SK-N-SH (cell line): ENCODE results near the gene SEZ6. TPM values are rescaled to one million over a fixed set of nuclear protein-coding genes. Genes with fewer than 3 reads are reported as not detected.

Experiments used
- CTCF ChIA-PET: fragments of 300-600, 350-600 bp; formaldehyde crosslinking; extraction: SDS; loops from one replicate; lab custom pipeline; 2021; lab: Yijun Ruan, JAX
- POLR2A ChIA-PET: fragments of 350-600 bp; sonication (Branson Sonifier 250); formaldehyde crosslinking; extraction: SDS; loops from one replicate; lab custom pipeline; 2020; ENCODE audit warnings: antibody characterized with exemption, inconsistent platforms; lab: Yijun Ruan, JAX
- DNase-seq: peaks from one replicate; pipeline ENCODE4 v3.0.0; 2012
- H2AFZ ChIP-seq: fragments of 200-600 bp; sonication (generic); 2 replicates; pipeline ENCODE4 v1.8.1; 2016; ENCODE audit warnings: antibody characterized with exemption, mild to moderate bottlenecking, low read depth
- H3F3A ChIP-seq: fragments of 200-600 bp; sonication (generic); replicated peaks from 2 replicates; pipeline ENCODE3; 2016; ENCODE audit warnings: antibody characterized with exemption, mild to moderate bottlenecking; ENCODE audit not compliant: insufficient read depth
- H3K27ac ChIP-seq, 2 experiments: fragments of 200-500 bp in 1 of 2; fragments of 200-600 bp in 1 of 2; sonication (Bioruptor generic) in 1 of 2; sonication (generic), shearing (Covaris generic) in 1 of 2; 2 replicates each; pipeline versions ENCODE4 v1.5.1 to v1.6.1; 2014 to 2016; ENCODE audit warnings: low read depth in 2 of 2, inconsistent platforms in 1 of 2, low read length in 1 of 2, mild to moderate bottlenecking in 1 of 2, mixed read lengths in 1 of 2
- H3K27me3 ChIP-seq: fragments of 200-600 bp; sonication (generic), shearing (Covaris generic); 2 replicates; pipeline ENCODE4 v1.6.1; 2016; ENCODE audit warnings: mixed run types; ENCODE audit not compliant: insufficient read depth
- H3K36me3 ChIP-seq, 2 experiments: fragments of 200-500 bp in 1 of 2; fragments of 200-600 bp in 1 of 2; sonication (Bioruptor generic) in 1 of 2; sonication (generic) in 1 of 2; replicated peaks in 1 of 2; 2 replicates each; pipeline versions ENCODE3 to v1.5.1; 2014 to 2016; ENCODE audit warnings: low read length in 1 of 2, mild to moderate bottlenecking in 1 of 2; ENCODE audit not compliant: insufficient read depth in 2 of 2, control insufficient read depth in 1 of 2
- H3K4me1 ChIP-seq, 2 experiments: fragments of 200-500 bp in 1 of 2; fragments of 200-600 bp in 1 of 2; sonication (Bioruptor generic) in 1 of 2; sonication (generic), shearing (Covaris generic) in 1 of 2; 2 replicates each; pipeline versions ENCODE4 v1.5.1 to v1.6.1; 2014 to 2016; ENCODE audit warnings: low read depth in 1 of 2, low read length in 1 of 2, mixed run types in 1 of 2; ENCODE audit not compliant: insufficient read depth in 2 of 2, control insufficient read depth in 1 of 2
- H3K4me2 ChIP-seq: fragments of 200-600 bp; sonication (generic), shearing (Covaris generic); 2 replicates; pipeline ENCODE4 v1.6.1; 2017; ENCODE audit warnings: mixed run types
- H3K4me3 ChIP-seq, 2 experiments: fragments of 200-500 bp in 1 of 2; fragments of 200-600 bp in 1 of 2; sonication (Bioruptor generic) in 1 of 2; sonication (generic), shearing (Covaris generic) in 1 of 2; 2 replicates each; pipeline versions ENCODE4 v1.5.1 to v1.8.1; 2014 to 2016; ENCODE audit warnings: low read depth in 2 of 2, inconsistent platforms in 1 of 2, low read length in 1 of 2, mild to moderate bottlenecking in 1 of 2, mixed read lengths in 1 of 2, moderate library complexity in 1 of 2
- H3K79me2 ChIP-seq: fragments of 200-600 bp; sonication (generic); 2 replicates; pipeline ENCODE4 v1.8.1; 2017; ENCODE audit warnings: mild to moderate bottlenecking; ENCODE audit not compliant: insufficient read depth
- H3K9ac ChIP-seq: fragments of 200-600 bp; sonication (generic); 2 replicates; pipeline ENCODE4 v1.6.1; 2017; ENCODE audit warnings: mixed run types
- H3K9me2 ChIP-seq: fragments of 200-600 bp; sonication (generic); 2 replicates; pipeline ENCODE4 v1.6.1; 2017; ENCODE audit warnings: mixed run types
- H3K9me3 ChIP-seq: fragments of 200-600 bp; sonication (generic); 2 replicates; pipeline ENCODE4 v1.6.1; 2017; ENCODE audit warnings: mixed run types, mild to moderate bottlenecking, moderate library complexity
- H4K20me1 ChIP-seq: fragments of 200-600 bp; sonication (generic); 2 replicates; pipeline ENCODE4 v1.6.1; 2017; ENCODE audit warnings: mild to moderate bottlenecking, mixed run types; ENCODE audit not compliant: insufficient read depth
- ELF1 ChIP-seq: IDR thresholded peaks from 2 replicates; pipeline ENCODE4 v1.4.0; 2012
- EP300 ChIP-seq, 2 experiments: IDR thresholded peaks; 2 replicates each; pipeline versions ENCODE4 v1.4.0 to v1.6.1; 2012; ENCODE audit warnings: borderline replicate concordance in 1 of 2, low read depth in 1 of 2, low read length in 1 of 2
- EZH2phosphoT487 ChIP-seq: fragments of 200-600 bp; sonication (generic); IDR thresholded peaks from 2 replicates; pipeline ENCODE4 v1.6.1; 2017; ENCODE audit warnings: low read depth, mixed run types, mild to moderate bottlenecking, antibody characterized with exemption, moderate library complexity, borderline replicate concordance
- FOSL2 ChIP-seq: IDR thresholded peaks from 2 replicates; pipeline ENCODE4 v1.4.0; 2012; ENCODE audit warnings: low read depth, mild to moderate bottlenecking, moderate library complexity, borderline replicate concordance
- FOXM1 ChIP-seq: IDR thresholded peaks from 2 replicates; pipeline ENCODE4 v1.4.0; 2012; ENCODE audit warnings: low read depth, mild to moderate bottlenecking
- GABPA ChIP-seq: IDR thresholded peaks from 2 replicates; pipeline ENCODE4 v1.4.0; 2012; ENCODE audit warnings: low read depth, mild to moderate bottlenecking
- IRF3 ChIP-seq: fragments of 150-350 bp; IDR thresholded peaks from 2 replicates; pipeline ENCODE4 v1.6.1; 2016; ENCODE audit warnings: mild to moderate bottlenecking, low read depth, low read length
- JUND ChIP-seq: IDR thresholded peaks from 2 replicates; pipeline ENCODE4 v1.4.0; 2012
- MAX ChIP-seq: IDR thresholded peaks from 2 replicates; pipeline ENCODE4 v1.4.0; 2012; ENCODE audit warnings: low read depth
- MXI1 ChIP-seq: IDR thresholded peaks from 2 replicates; pipeline ENCODE4 v1.6.1; 2012; ENCODE audit warnings: mild to moderate bottlenecking, low read depth, low read length, improper control_type of control experiment
- NFIC ChIP-seq: IDR thresholded peaks from 2 replicates; pipeline ENCODE4 v1.4.0; 2012; ENCODE audit warnings: borderline replicate concordance
- NRF1 ChIP-seq: IDR thresholded peaks from 2 replicates; pipeline ENCODE4 v1.6.1; 2012; ENCODE audit warnings: low read depth, mild to moderate bottlenecking, low read length
- POLR2AphosphoS5 ChIP-seq: IDR thresholded peaks from 2 replicates; pipeline ENCODE4 v1.6.1; 2012; ENCODE audit warnings: low read depth, low read length
- REST ChIP-seq: IDR thresholded peaks from 2 replicates; pipeline ENCODE4 v1.6.1; 2012; ENCODE audit warnings: mild to moderate bottlenecking, low read depth, low read length, moderate library complexity
- RFX5 ChIP-seq: IDR thresholded peaks from 2 replicates; pipeline ENCODE4 v1.6.1; 2012; ENCODE audit warnings: mild to moderate bottlenecking, improper control_type of control experiment, low read length
- RXRA ChIP-seq: IDR thresholded peaks from 2 replicates; pipeline ENCODE4 v1.4.0; 2012; ENCODE audit warnings: low read depth, mild to moderate bottlenecking, borderline replicate concordance
- SMC3 ChIP-seq: IDR thresholded peaks from 2 replicates; pipeline ENCODE4 v1.6.1; 2012; ENCODE audit warnings: low read depth, low read length, improper control_type of control experiment
- TAF1 ChIP-seq: IDR thresholded peaks from 2 replicates; pipeline ENCODE4 v1.6.1; 2012; ENCODE audit warnings: low read depth, mild to moderate bottlenecking, low read length, moderate library complexity, borderline replicate concordance
- TCF12 ChIP-seq: IDR thresholded peaks from 2 replicates; pipeline ENCODE4 v1.4.0; 2012
- YY1 ChIP-seq: IDR thresholded peaks from 2 replicates; pipeline ENCODE4 v1.4.0; 2012; ENCODE audit warnings: low read depth, mild to moderate bottlenecking
- WGBS: methylation state at CpG from one replicate; pipeline ENCODE4 v1.1.6; 2017; ENCODE audit warnings: low lambda C conversion rate; 5-methylcytosine and 5-hydroxymethylcytosine counted together
- polyA plus RNA-seq, 3 experiments: library from polyadenylated mRNA; depleted of rRNA; stranded (reverse); fragments of >200 nt; gene quantifications; 2 replicates each; pipeline ENCODE4 v1.2.3, GENCODE V29; 2012
- TF ChIP-seq, protein P1 (sequence below): IDR thresholded peaks from 2 replicates; pipeline ENCODE4 v1.4.0; 2012; ENCODE audit warnings: low read depth, borderline replicate concordance

SEZ6 gene
- polyA plus RNA-seq, 1 of the 3 experiments (the other 2 are of a cell fraction), result 0.12 TPM

GRCh38 chr17:28948873-28949184 lies 57.0 kb downstream of the SEZ6 start:
- Histone ChIP-seq H3K36me3 (peaks cover 4 to 15% of the 10 kb centered on the region in 2 experiments), H3K4me2 (peak overlapping the region; percentile 87), H3K9me3 (no peaks in the 10 kb centered on the region), H3K9ac (peak overlapping the region; percentile 90), H3K27me3 (no peaks in the 10 kb centered on the region), H3K4me3 (peak overlapping the region; percentile 83 to 93), H3F3A (peaks cover 57% of the 10 kb centered on the region), H2AFZ (peak overlapping the region; percentile 25; the same call in 1 of the 2 replicates), H3K79me2 (peaks cover 68% of the 10 kb centered on the region), H3K27ac (peak overlapping the region; percentile 88 to 99), H4K20me1 (peaks cover 13% of the 10 kb centered on the region), H3K9me2 (no peaks in the 10 kb centered on the region), H3K4me1 (peaks cover 24 to 28% of the 10 kb centered on the region in 2 experiments)
- ChIA-PET CTCF (interaction anchor here (0.9 to 3.3 kb wide), 9 partner anchors 14 to 224 kb away, joined by 3 to 20 read pairs (median 4); partner anchors contain the start of gene TLCD1), POLR2A (interaction anchor here (0.7 to 1.2 kb wide), 2 partner anchors 30 to 287 kb away, joined by 3 read pairs; partner anchors contain the start of genes SDF2 and SUPT6H)
- no peak for DNase-seq
- 5% methylated on average over 13 of the region's 15 CpGs for WGBS
- TF ChIP-seq TCF12 (no peak), TAF1 (no peak), RFX5 (no peak), MXI1 (0 out of 2 replicates have a peak, but pooled peaks have one; percentile 26), RXRA (no peak), MAX (no peak), FOXM1 (no peak), ELF1 (no peak), EP300 (IDR thresholded peaks at IDR 0.05; ENCODE audit: borderline replicate concordance in 1 of 2, low read depth in 1 of 2, low read length in 1 of 2) (no peak), GABPA (no peak), EZH2phosphoT487 (no peak), REST (no peak), POLR2AphosphoS5 (0 out of 2 replicates have a peak, but pooled peaks have one; percentile 19)

GRCh38 chr17:28948342-28948741 lies 57.5 kb downstream of the SEZ6 start:
- no peak overlapping the region for H2AFZ ChIP-seq
- H3K9me3 ChIP-seq, result no peaks in the 10 kb centered on the region
- H3K4me2 ChIP-seq, result peak overlapping the region; percentile 87
- H3K36me3 ChIP-seq, result peaks cover 8 to 17% of the 10 kb centered on the region in 2 experiments
- WGBS, result 28% methylated on average over 4 of the region's 4 CpGs
- ChIA-PET CTCF (interaction anchor here (0.7 to 3.3 kb wide), 8 partner anchors 25 to 221 kb away, joined by 3 to 20 read pairs (median 4); partner anchors contain the start of gene TLCD1), POLR2A (interaction anchor here (1.2 kb wide), 1 partner anchor 287 kb away, joined by 3 read pairs; the partner anchor contains the start of genes SDF2 and SUPT6H)
- H3K27me3 ChIP-seq, result no peaks in the 10 kb centered on the region
- peaks cover 20 to 26% of the 10 kb centered on the region in 2 experiments for H3K4me1 ChIP-seq
- no peak for DNase-seq
- peak overlapping the region; percentile 88 to 99 for H3K27ac ChIP-seq
- no peaks in the 10 kb centered on the region for H3K9me2 ChIP-seq
- peaks cover 56% of the 10 kb centered on the region for H3F3A ChIP-seq
- peaks cover 73% of the 10 kb centered on the region for H3K79me2 ChIP-seq
- peak overlapping the region; percentile 90 for H3K9ac ChIP-seq
- peaks cover 16% of the 10 kb centered on the region for H4K20me1 ChIP-seq
- H3K4me3 ChIP-seq, result peak overlapping the region; percentile 83 to 93
- no peak for TF ChIP-seq SMC3
- no peak for TF ChIP-seq YY1
- TF ChIP-seq GABPA, result no peak
- TF ChIP-seq FOSL2, result no peak
- no peak for TF ChIP-seq MAX
- no peak for TF ChIP-seq NFIC
- no peak for TF ChIP-seq JUND
- TF ChIP-seq NRF1, result no peak
- TF ChIP-seq, protein P1, sequence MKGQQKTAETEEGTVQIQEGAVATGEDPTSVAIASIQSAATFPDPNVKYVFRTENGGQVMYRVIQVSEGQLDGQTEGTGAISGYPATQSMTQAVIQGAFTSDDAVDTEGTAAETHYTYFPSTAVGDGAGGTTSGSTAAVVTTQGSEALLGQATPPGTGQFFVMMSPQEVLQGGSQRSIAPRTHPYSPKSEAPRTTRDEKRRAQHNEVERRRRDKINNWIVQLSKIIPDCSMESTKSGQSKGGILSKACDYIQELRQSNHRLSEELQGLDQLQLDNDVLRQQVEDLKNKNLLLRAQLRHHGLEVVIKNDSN, result no peak
- TF ChIP-seq TCF12, result no peak
- TF ChIP-seq IRF3, result no peak
